GM19468 (cell line): Measurements from ENCODE around the gene CLPTM1L.
"Not testable (repeated sequence)": the region's sequence is repeated elsewhere in the genome, so short reads cannot be mapped to it uniquely, and the experiment has no call there.

Experiments
- ATAC-seq: cut with Tn5 transposase; IDR thresholded peaks from one replicate; pipeline ENCODE4 v1.9.1; 2021; ENCODE audit warnings: mild to moderate bottlenecking, moderate library complexity, moderate number of reproducible peaks; ENCODE audit not compliant: unreplicated experiment; ENCODE audit errors: extremely low read depth

Gene CLPTM1L

DNA sequence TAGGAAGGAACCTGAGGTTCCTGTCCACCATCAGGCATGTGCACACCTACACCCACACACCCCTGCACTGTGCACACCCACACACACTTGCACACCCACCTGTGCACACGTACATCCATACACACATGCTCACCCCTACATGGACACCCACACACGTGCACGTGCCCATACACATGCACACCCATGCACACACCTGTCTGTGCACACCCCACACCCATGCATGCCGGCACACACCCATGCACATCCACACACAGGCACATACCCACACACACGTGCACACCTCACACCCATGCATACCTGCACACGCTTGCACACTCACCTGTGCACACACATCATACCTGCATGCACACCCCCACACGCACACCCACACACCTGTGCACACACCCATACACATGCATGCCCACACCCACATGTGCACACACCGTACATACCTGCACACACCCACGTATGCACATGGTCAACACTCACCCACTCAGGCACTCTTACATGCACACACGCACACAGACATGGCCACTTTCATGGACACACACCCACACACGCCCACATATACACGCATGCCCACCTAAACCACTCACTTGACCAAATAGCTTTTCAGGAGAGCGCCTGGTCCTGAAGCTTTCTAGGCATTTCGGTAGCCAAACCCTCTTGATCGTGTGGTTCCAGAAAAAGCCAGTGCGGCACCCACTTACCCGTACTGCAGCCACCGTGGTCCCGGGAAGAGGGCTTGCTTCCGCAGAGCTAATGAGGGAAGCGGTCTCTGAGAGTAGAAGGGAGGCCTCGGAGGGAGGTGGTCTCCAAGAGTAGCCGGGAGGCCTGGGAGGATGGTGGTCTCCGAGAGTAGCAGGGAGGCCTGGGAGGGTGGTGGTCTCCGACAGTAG is 36.7 kb upstream of the CLPTM1L start:
- no peak for ATAC-seq

DNA sequence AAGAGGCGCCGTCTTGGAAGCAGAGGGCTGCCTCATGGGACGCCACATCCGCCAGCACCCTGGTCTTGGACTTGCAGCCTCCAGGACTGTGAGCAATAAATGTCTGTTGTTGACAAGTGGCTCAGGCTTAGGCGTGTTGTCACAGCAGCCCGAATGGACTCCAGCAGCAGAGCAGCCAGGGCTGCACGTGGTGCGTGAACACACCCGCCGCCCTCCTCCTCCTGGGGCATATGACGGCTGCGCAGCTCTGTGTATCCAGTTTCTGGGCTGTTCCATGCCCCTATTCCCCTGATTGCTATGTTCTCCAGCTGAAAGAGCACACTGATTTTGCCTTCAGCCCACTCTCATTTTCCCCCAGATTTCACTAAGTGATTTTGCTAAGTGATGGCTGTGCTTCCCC is 36.0 kb upstream of the CLPTM1L start:
- ATAC-seq: no peak

DNA sequence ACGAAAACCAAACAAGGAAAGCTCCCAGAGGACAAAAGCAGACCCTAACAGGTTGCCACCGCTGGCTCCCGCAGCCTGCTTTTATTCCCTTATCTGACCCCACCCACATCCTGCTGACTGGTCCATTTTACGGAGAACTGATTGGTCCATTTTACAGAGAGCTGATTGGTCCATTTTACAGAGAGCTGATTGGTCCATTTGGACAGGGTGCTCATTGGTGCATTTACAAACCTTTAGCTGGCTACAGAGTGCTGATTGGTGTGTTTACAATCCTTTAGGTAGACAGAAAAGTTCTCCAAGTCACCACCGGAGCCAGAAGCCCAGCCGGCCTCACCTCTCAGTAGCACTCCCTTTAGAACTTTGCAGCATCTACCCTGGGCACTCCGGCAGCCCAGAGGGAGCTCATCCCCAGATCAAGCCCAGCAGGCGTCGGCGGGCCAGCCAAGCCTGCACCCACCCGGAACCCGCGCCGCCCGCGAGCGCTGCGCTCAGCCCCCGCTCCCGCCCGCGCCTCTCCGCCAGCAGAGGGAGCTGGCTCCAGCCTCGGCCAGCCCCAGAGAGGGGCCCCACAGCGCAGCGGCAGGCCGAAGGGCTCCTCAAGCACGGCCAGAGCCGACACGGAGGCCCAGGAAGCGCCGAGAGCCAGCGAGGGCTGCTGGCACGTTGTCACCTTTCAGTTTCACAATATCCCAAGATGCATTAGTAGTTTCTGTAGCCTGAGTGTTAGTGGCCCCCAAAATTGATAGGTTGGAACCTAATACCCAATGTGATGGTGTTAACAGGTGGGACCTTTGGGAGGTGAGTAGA is 35.3 kb upstream of the CLPTM1L start:
- ATAC-seq: no peak

GRCh38 chr5:1378866-1379659 is 34.2 kb upstream of the CLPTM1L start:
- ATAC-seq: no peak

- no peak for ATAC-seq
Observed at GRCh38 chr5:1378096-1378495, 33.2 kb upstream of the CLPTM1L start.

- ATAC-seq: no peak
Observed at GRCh38 chr5:1376981-1377380, 32.1 kb upstream of the CLPTM1L start.

DNA sequence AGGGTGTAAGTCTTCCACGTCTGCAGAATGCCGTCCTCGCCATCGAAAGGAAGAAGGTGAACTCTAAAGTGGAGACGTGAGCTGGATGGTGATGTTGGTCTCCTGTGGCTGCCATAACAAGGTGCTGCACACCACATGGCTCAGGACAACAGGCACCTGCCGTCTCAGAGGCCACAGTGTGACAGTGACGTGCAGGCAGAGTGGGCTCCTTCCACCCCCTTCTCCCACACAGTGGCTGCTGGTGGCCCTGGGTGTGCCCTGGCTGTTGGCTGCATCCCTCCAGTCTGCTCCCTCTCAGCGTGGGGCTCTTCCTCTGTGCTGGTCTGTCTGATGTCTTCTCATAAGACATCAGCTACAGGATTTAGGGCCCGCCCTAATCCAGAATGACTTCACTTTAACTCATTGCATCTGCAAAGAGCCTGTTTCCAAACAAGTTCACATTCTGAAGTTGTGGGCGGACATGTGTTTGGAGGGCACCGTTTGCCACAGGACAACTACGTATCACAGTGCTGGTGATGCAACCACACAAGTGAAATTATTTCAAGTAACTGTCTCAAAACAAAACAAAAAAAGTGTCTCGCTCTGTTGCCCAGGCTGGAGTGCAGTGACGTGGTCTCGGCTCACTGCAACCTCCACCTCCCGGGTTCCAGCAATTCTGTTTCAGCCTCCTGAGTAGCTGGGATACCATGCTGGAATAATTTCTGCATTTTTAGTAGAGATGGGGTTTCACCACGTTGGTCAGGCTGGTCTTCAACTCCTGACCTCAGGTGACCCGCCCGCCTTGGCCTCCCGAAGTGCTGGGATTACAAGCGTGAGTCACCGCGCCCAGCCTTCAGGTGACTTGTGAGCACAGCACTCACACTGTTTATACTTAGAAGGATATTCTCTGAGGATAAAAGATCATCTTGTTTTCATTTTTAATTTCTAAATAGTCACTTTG is 31.2 kb upstream of the CLPTM1L start:
- ATAC-seq: no peak

DNA sequence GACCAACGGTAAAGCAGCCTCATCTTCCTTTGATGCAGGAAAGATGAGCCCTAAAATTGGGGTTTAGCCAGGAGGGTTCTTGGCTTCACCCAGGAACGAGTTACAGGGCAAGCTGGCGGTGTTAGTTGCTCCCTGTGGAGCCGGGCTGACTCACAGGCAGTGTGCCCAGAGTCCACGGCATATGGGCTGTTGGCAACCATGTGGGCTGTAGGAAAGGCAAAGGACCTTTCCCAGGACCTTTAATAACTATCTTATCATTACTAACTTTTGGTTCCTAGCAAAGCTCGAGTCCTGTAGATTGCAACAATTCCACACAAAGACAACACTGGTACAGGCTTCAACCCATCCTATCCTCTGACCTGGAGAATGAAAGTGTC is 29.8 kb upstream of the CLPTM1L start:
- ATAC-seq: no peak

DNA sequence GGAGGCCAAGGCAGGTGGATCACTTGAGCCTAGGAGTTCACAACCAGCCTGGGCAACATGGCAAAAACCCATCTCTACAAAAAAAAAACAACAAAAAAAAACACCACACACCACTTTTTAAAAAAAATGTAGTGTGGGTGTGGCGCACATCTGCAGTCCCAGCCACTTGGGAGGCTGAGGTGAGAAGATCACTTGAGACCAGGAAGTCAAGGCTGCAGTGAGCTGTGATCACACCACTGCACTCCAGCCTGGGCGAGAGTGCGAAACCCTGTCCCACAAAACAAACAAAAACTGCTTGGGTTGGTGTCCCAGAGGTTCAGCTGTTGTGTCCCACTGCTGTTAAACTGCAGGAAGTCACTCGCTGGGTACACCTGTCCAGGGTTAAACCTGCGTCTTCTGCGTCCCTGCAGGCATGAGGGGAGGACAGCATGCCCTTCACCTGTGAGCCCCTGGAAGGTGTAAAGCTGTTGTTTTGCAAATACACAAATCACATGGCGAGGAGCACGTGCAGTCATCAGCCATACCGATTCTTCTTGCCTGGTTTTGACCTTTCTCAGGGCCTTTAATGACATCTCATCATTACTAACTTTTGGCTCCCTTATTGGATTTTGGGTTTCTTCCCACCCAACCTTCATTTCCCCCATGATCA is 29.3 kb upstream of the CLPTM1L start:
- ATAC-seq: no peak

- ATAC-seq: not testable (repeated sequence)
Observed at GRCh38 chr5:1371972-1372342, 27.1 kb upstream of the CLPTM1L start.

GRCh38 chr5:1371218-1371971 is 26.5 kb upstream of the CLPTM1L start:
- ATAC-seq: no peak

- no peak for ATAC-seq
Observed at GRCh38 chr5:1370006-1370405, 25.1 kb upstream of the CLPTM1L start.

DNA sequence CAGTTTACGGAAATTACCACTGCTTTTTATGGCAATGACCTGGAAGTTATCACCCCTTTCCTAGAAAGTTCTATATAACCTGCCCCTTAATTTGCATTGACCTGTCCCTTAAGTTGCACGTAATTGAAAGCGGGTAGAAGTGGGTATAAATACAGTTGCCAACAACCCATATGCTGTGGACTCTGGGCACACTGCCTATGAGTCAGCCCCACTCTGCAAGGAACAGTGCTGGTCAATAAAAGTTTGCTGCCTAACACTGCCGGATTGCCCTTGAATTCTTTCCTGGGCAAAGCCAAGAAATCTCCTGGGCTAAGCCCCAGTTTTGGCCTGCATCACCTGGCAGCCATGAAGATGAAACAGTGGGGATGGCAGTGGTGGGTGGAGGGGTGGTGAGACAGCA is 23.9 kb upstream of the CLPTM1L start:
- no peak for ATAC-seq

GRCh38 chr5:1368236-1368635 is 23.3 kb upstream of the CLPTM1L start:
- no peak for ATAC-seq

GRCh38 chr5:1367149-1367548 is 22.2 kb upstream of the CLPTM1L start:
- no peak for ATAC-seq

GRCh38 chr5:1366514-1366913 is 21.6 kb upstream of the CLPTM1L start:
- ATAC-seq: peak; percentile 63

GRCh38 chr5:1364211-1364610 is 19.3 kb upstream of the CLPTM1L start:
- no peak for ATAC-seq

DNA sequence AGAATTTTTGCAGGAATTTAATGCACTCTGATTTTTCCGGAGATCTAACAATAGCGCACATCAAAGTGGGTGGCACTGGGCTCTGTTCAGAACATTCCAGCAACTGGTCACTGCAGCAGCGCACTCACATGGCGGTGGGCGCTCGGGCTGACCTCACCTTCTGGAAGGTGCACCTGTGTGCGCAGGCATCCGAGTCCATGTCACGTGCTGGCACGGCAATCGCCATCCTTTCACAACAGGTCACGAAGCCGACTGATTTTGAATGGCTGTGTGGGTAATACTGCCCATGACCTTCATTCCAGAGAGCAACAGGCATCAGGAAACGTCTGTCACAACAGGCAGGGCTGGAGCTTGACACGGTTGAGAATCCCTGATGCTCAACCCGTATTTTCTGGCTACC is 18.7 kb upstream of the CLPTM1L start:
- ATAC-seq: no peak
